H1 (cell line): ENCODE data around the gene PRSS22. TPM values are rescaled to one million over a fixed set of nuclear protein-coding genes. Genes with fewer than 3 reads are reported as not detected.

Experiments
- CTCF ChIA-PET: fragments of 300-600 bp; sonication (Branson Sonifier 250); formaldehyde crosslinking; loops from one replicate; lab custom pipeline; 2021; ENCODE audit not compliant: partially characterized antibody; lab: Charles Lee
- POLR2A ChIA-PET: fragments of 300-600 bp; sonication (Branson Sonifier 250); formaldehyde crosslinking; loops from one replicate; lab custom pipeline; 2021; ENCODE audit warnings: inconsistent platforms; ENCODE audit not compliant: partially characterized antibody; lab: Charles Lee
- DNase-seq, 2 experiments: peaks; one replicate each; pipeline versions ENCODE4 v3.0.0 to v3.0.0-alpha.2; 2010 to 2022; ENCODE audit warnings: low spot score in 2 of 2, low read depth in 1 of 2, mixed read lengths in 1 of 2
- FAIRE-seq: peaks from 2 replicates; lab custom pipeline; 2011; peaks lifted over from hg19 to GRCh38; lab: Jason Lieb, UNC
- H2AFZ ChIP-seq: 2 replicates; pipeline ENCODE4 v1.8.1; 2012; ENCODE audit warnings: low read length, inconsistent platforms
- H2AK5ac ChIP-seq: 2 replicates; pipeline ENCODE4 v1.6.1; 2013; ENCODE audit warnings: low read depth, low read length
- H2BK120ac ChIP-seq: replicated peaks from 2 replicates; pipeline ENCODE3; 2013; ENCODE audit warnings: low read depth, low read length, inconsistent platforms
- H2BK12ac ChIP-seq: 2 replicates; pipeline ENCODE4 v1.6.1; 2013; ENCODE audit warnings: low read depth, low read length
- H2BK15ac ChIP-seq: 2 replicates; pipeline ENCODE4 v1.6.1; 2013; ENCODE audit warnings: low read length
- H2BK20ac ChIP-seq: 2 replicates; pipeline ENCODE4 v1.6.1; 2013; ENCODE audit warnings: low read length
- H2BK5ac ChIP-seq: 2 replicates; pipeline ENCODE4 v1.6.1; 2013; ENCODE audit warnings: low read depth, low read length
- H3K14ac ChIP-seq: 2 replicates; pipeline ENCODE4 v1.6.1; 2013; ENCODE audit warnings: inconsistent platforms; ENCODE audit not compliant: insufficient read length
- H3K18ac ChIP-seq: 2 replicates; pipeline ENCODE4 v1.6.1; 2013; ENCODE audit warnings: low read length; ENCODE audit errors: extremely low read depth
- H3K23ac ChIP-seq: 2 replicates; pipeline ENCODE4 v1.6.1; 2013; ENCODE audit warnings: inconsistent platforms; ENCODE audit not compliant: insufficient read length
- H3K23me2 ChIP-seq: 2 replicates; pipeline ENCODE4 v1.6.1; 2013; ENCODE audit warnings: low read depth, low read length
- H3K27ac ChIP-seq: 2 replicates; pipeline ENCODE4 v1.6.1; 2011; ENCODE audit warnings: low read depth, low read length, inconsistent platforms
- H3K27me3 ChIP-seq, 4 experiments: replicated peaks in 1 of 4; 1 replicate in 1 of 4; 2 replicates in 3 of 4; pipeline versions ENCODE4 v1.6.1 to v1.8.1; 2011 to 2013; ENCODE audit warnings: low read length in 3 of 4, mild to moderate bottlenecking in 3 of 4, inconsistent platforms in 2 of 4, mixed read lengths in 2 of 4, moderate library complexity in 1 of 4; ENCODE audit not compliant: control insufficient read depth in 3 of 4, insufficient read depth in 3 of 4; ENCODE audit errors: extremely low read depth in 1 of 4
- H3K36me3 ChIP-seq, 4 experiments: 2 replicates each; pipeline versions ENCODE4 v1.6.1 to v1.8.1; 2011 to 2013; ENCODE audit warnings: mild to moderate bottlenecking in 4 of 4, low read length in 3 of 4, moderate library complexity in 2 of 4, control low read depth in 1 of 4, inconsistent platforms in 1 of 4; ENCODE audit not compliant: insufficient read depth in 4 of 4, control insufficient read depth in 2 of 4
- H3K4ac ChIP-seq: replicated peaks from 2 replicates; pipeline ENCODE3; 2013; ENCODE audit warnings: low read length, low read depth, mixed read lengths, inconsistent platforms; ENCODE audit not compliant: insufficient read length
- H3K4me1 ChIP-seq, 4 experiments: replicated peaks in 1 of 4; 1 replicate in 1 of 4; 2 replicates in 3 of 4; pipeline versions ENCODE4 v1.6.1 to v1.8.1; 2011 to 2013; ENCODE audit warnings: low read length in 3 of 4, inconsistent platforms in 2 of 4, mixed read lengths in 1 of 4; ENCODE audit not compliant: insufficient read depth in 4 of 4, control insufficient read depth in 3 of 4
- H3K4me2 ChIP-seq, 2 experiments: 2 replicates each; pipeline versions ENCODE4 v1.6.1 to v1.8.1; 2011 to 2013; ENCODE audit warnings: low read depth in 2 of 2, low read length in 2 of 2, control low read depth in 1 of 2, inconsistent platforms in 1 of 2, mild to moderate bottlenecking in 1 of 2; ENCODE audit not compliant: insufficient read depth in 1 of 2
- H3K4me3 ChIP-seq, 4 experiments: fragments of 200-600, 300-600 bp in 1 of 4; sonication (generic), shearing (Covaris generic), sonication (Bioruptor Twin) in 1 of 4; 2 replicates each; pipeline versions ENCODE4 v1.5.1 to v1.8.1; 2011 to 2016; ENCODE audit warnings: low read length in 4 of 4, low read depth in 3 of 4, control low read depth in 2 of 4, inconsistent platforms in 2 of 4, mild to moderate bottlenecking in 2 of 4, mixed read lengths in 1 of 4, moderate library complexity in 1 of 4; ENCODE audit not compliant: insufficient read depth in 2 of 4; ENCODE audit errors: extremely low read depth in 1 of 4
- H3K56ac ChIP-seq: replicated peaks from 2 replicates; pipeline ENCODE3; 2013; ENCODE audit warnings: low read depth, mild to moderate bottlenecking, mixed read lengths, low read length, inconsistent platforms; ENCODE audit not compliant: insufficient read length
- H3K79me1 ChIP-seq: 2 replicates; pipeline ENCODE4 v1.6.1; 2013; ENCODE audit warnings: low read depth, low read length, control low read depth
- H3K79me2 ChIP-seq, 2 experiments: 2 replicates each; pipeline versions ENCODE4 v1.6.1 to v1.8.1; 2012 to 2013; ENCODE audit warnings: low read length in 2 of 2, mild to moderate bottlenecking in 2 of 2, inconsistent platforms in 1 of 2; ENCODE audit not compliant: insufficient read depth in 2 of 2, control insufficient read depth in 1 of 2
- H3K9ac ChIP-seq, 4 experiments: replicated peaks in 1 of 4; 1 replicate in 1 of 4; 2 replicates in 3 of 4; pipeline versions ENCODE4 v1.6.1 to v1.8.1; 2011 to 2013; ENCODE audit warnings: low read depth in 3 of 4, low read length in 3 of 4, control low read depth in 2 of 4, mild to moderate bottlenecking in 2 of 4, moderate library complexity in 2 of 4, inconsistent platforms in 1 of 4; ENCODE audit errors: extremely low read depth in 1 of 4
- H3K9me3 ChIP-seq, 2 experiments: 2 replicates each; pipeline versions ENCODE4 v1.6.1 to v1.8.1; 2012 to 2013; ENCODE audit warnings: mild to moderate bottlenecking in 2 of 2, moderate library complexity in 2 of 2, control low read depth in 1 of 2, inconsistent platforms in 1 of 2, low read depth in 1 of 2, low read length in 1 of 2, mixed read lengths in 1 of 2; ENCODE audit not compliant: insufficient read depth in 2 of 2
- H4K20me1 ChIP-seq, 2 experiments: replicated peaks in 1 of 2; 2 replicates each; pipeline versions ENCODE3 to v1.8.1; 2011 to 2013; ENCODE audit warnings: inconsistent platforms in 2 of 2, low read length in 2 of 2, mild to moderate bottlenecking in 1 of 2; ENCODE audit not compliant: insufficient read depth in 2 of 2, control insufficient read depth in 1 of 2
- H4K5ac ChIP-seq: 2 replicates; pipeline ENCODE4 v1.6.1; 2013; ENCODE audit warnings: low read length, low read depth, mixed read lengths, inconsistent platforms; ENCODE audit not compliant: insufficient read length
- H4K8ac ChIP-seq: 2 replicates; pipeline ENCODE4 v1.8.0; 2013; ENCODE audit warnings: mild to moderate bottlenecking, moderate library complexity, low read length, inconsistent platforms; ENCODE audit not compliant: insufficient read depth; ENCODE audit errors: extremely low read depth
- H4K91ac ChIP-seq: replicated peaks from 2 replicates; pipeline ENCODE3; 2013; ENCODE audit warnings: low read length, mixed read lengths, inconsistent platforms; ENCODE audit not compliant: insufficient read length
- ATF3 ChIP-seq: IDR thresholded peaks from 2 replicates; pipeline ENCODE4 v1.6.1; 2011; ENCODE audit warnings: low read depth, mild to moderate bottlenecking, low read length; ENCODE audit not compliant: insufficient read depth
- CREB1 ChIP-seq: IDR thresholded peaks from 2 replicates; pipeline ENCODE4 v1.6.1; 2012; ENCODE audit warnings: inconsistent platforms
- EZH2 ChIP-seq: fragments of 200-600 bp; sonication (generic); IDR thresholded peaks from 2 replicates; pipeline ENCODE4 v1.7.1; 2012; ENCODE audit warnings: low read depth, mild to moderate bottlenecking, moderate library complexity, low read length, inconsistent platforms; ENCODE audit not compliant: severe bottlenecking
- FOSL1 ChIP-seq: IDR thresholded peaks from 2 replicates; pipeline ENCODE4 v1.6.1; 2011; ENCODE audit warnings: mild to moderate bottlenecking, low read depth, low read length, moderate library complexity; ENCODE audit not compliant: insufficient read depth
- HDAC6 ChIP-seq: IDR thresholded peaks from one replicate; pipeline ENCODE4 v1.7.1; 2012; ENCODE audit warnings: low read depth, mild to moderate bottlenecking, inconsistent platforms, low read length, moderate library complexity
- JUN ChIP-seq: IDR thresholded peaks from 2 replicates; pipeline ENCODE4 v1.6.1; 2011; ENCODE audit warnings: low read depth, mild to moderate bottlenecking, improper control_type of control experiment, low read length
- POU5F1 ChIP-seq: IDR thresholded peaks from 2 replicates; pipeline ENCODE4 v1.6.1; 2011; ENCODE audit warnings: low read depth, mild to moderate bottlenecking, low read length, moderate library complexity
- RBBP5 ChIP-seq: IDR thresholded peaks from 2 replicates; pipeline ENCODE4 v1.7.1; 2012; ENCODE audit warnings: low read depth, mild to moderate bottlenecking, inconsistent platforms, low read length, moderate library complexity, borderline replicate concordance
- RFX5 ChIP-seq: IDR thresholded peaks from 2 replicates; pipeline ENCODE4 v1.6.1; 2011; ENCODE audit warnings: low read depth, low read length, improper control_type of control experiment, borderline replicate concordance
- SIX5 ChIP-seq: IDR thresholded peaks from 2 replicates; pipeline ENCODE4 v1.6.1; 2011; ENCODE audit warnings: mild to moderate bottlenecking, low read depth, low read length
- YY1 ChIP-seq: IDR thresholded peaks from 2 replicates; pipeline ENCODE4 v1.6.1; 2011; ENCODE audit warnings: low read depth, mild to moderate bottlenecking, low read length
- ZNF274 ChIP-seq: IDR thresholded peaks from 2 replicates; pipeline ENCODE4 v1.7.0; 2012; ENCODE audit warnings: low read length, borderline replicate concordance; ENCODE audit errors: extremely low read depth
- WGBS, 2 experiments: shearing (Covaris generic) in 1 of 2; methylation state at CpG; one replicate each; pipeline versions ENCODE4 v1.1.6 to v1.1.7; 2013 to 2015; ENCODE audit warnings: low lambda C conversion rate in 2 of 2, mixed read lengths in 2 of 2, inconsistent platforms in 1 of 2, low coverage in 1 of 2, missing lambda C conversion rate in 1 of 2; ENCODE audit not compliant: insufficient replicate concordance in 2 of 2, insufficient coverage in 1 of 2, insufficient read length in 1 of 2; ENCODE audit errors: extremely low coverage in 1 of 2, missing lambda C conversion rate in 1 of 2; 5-methylcytosine and 5-hydroxymethylcytosine counted together
- polyA plus RNA-seq, 7 experiments: library from polyadenylated mRNA; depleted of rRNA in 3 of 7; stranded (reverse) in 5 of 7; unstranded in 2 of 7; fragments of >200 nt in 5 of 7; fragments of 200-250 nt in 2 of 7; gene quantifications; 1 replicate in 5 of 7; 2 replicates in 1 of 7; 4 replicates in 1 of 7; pipeline versions ENCODE4 v1.2.1 to v1.2.3, GENCODE V29; 2011 to 2013; ENCODE audit warnings: missing spikeins in 2 of 7, mixed read lengths in 2 of 7
- total RNA-seq: library from RNA; stranded (reverse); fragmentation: NEBNext Ultra II Directional; extraction: Animal tissue kit (Norgen Biotek cat#: 25700); gene quantifications from 2 replicates; pipeline ENCODE4 v1.2.1, GENCODE V29; 2021

PRSS22 gene
- total and polyA plus RNA-seq, 2 of the 8 experiments (the other 6 are each of a cell fraction or from before 2014, with no cell fraction given) = 4.0 to 4.4 TPM

DNA sequence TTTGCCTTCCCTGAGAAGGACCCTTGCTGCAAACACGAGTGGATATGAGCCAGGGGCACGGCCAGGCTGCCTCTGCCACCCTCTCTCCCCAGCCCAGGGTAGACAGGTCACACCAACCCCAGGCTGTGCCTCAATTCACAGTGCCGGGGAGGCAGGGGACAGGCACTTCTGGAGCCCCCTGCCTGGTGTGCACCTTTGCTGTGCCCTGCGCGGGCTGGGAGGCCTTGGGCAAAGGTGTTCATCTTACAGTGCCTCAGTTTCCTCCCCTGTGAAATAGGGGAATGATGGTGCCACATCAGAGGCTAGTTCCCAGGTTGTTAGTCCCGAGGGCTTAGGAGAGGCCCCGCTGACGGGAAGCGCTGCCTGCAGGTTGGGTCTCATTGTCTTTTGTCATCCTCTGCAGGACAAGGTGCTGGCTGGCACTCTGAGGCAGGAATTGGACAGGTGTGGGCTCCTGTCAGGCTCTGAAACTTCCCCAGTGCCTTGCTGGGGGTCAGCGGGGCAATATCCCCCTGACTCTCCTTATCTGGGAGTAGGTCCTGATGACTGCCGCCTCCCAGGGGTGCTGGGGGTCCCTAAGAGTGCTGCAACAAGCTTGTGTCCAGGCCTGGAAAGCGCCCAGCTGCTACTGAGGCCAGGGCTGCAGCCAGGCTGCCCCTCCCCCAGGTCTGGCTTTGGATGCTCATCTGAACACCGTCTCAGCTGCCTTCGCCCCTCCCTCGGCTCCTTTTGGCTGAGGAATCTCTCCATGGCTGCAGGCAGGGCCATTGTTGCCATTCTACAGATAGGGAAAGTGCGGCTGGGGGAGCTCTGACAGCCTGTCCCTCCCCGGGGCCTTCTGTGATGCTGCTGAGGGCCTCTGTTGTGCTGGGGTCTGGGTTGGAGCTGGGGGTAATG, 37.8 kb downstream of the PRSS22 start:
- H3K4me3 ChIP-seq = no peak overlapping the region
- H2BK5ac ChIP-seq = no peak overlapping the region
- H2AFZ ChIP-seq = no peak overlapping the region
- no peak overlapping the region for H4K91ac ChIP-seq
- 85% methylated on average over 16 of the region's 17 CpGs; no CpG with 5 or more reads in 1 of the 2 experiments for WGBS, 2 experiments
- no peaks in the 10 kb centered on the region for H3K23me2 ChIP-seq
- no peak overlapping the region for H4K5ac ChIP-seq
- no peaks in the 10 kb centered on the region for H4K20me1 ChIP-seq
- DNase-seq (no peak), FAIRE-seq (no peak)
- no peak overlapping the region for H3K14ac ChIP-seq
- ChIA-PET POLR2A (interaction anchor here (1.4 kb wide), 1 partner anchor 42 kb away, joined by 5 read pairs; no protein-coding TSS in a partner anchor), CTCF (interaction anchor here (1.0 to 1.3 kb wide), 2 partner anchors 20 to 41 kb away, joined by 3 read pairs; no protein-coding TSS in a partner anchor)
- H2BK12ac ChIP-seq = no peak overlapping the region
- H3K9ac ChIP-seq = no peak overlapping the region
- H3K79me2 ChIP-seq = no peaks in the 10 kb centered on the region
- H3K56ac ChIP-seq = no peak overlapping the region
- H3K79me1 ChIP-seq = no peaks in the 10 kb centered on the region
- no peak overlapping the region for H3K27ac ChIP-seq
- 0 out of 2 replicates have a peak overlapping the region, but pooled peaks have one; percentile 81 for H2BK15ac ChIP-seq
- H4K8ac ChIP-seq = no peak overlapping the region
- no peak overlapping the region for H2BK120ac ChIP-seq
- no peak overlapping the region for H3K4ac ChIP-seq
- no peak overlapping the region for H2BK20ac ChIP-seq
- no peak overlapping the region for H3K23ac ChIP-seq
- H3K27me3 ChIP-seq = no peaks in the 10 kb centered on the region
- peaks cover 0 to 4% (median 0%) of the 10 kb centered on the region in 4 experiments; a peak in 1 of 7 replicates for H3K4me1 ChIP-seq
- H3K4me2 ChIP-seq = no peak overlapping the region
- H2AK5ac ChIP-seq = peak overlapping the region; percentile 53; the same call in 1 of the 2 replicates
- H3K36me3 ChIP-seq = no peaks in the 10 kb centered on the region
- no peaks in the 10 kb centered on the region for H3K9me3 ChIP-seq
- peak overlapping the region; percentile 7; the same call in 1 of the 2 replicates for H3K18ac ChIP-seq
- TF ChIP-seq SIX5 (no peak), RBBP5 (no peak), HDAC6 (no peak), FOSL1 (no peak), POU5F1 (no peak), CREB1 (no peak), EZH2 (no peak), JUN (no peak), YY1 (no peak), RFX5 (no peak), ZNF274 (no peak), ATF3 (no peak)
